Activated T-helper 1 cell treated with anti-CD3 and anti-CD28 coated beads, Interleukin-12 subunit alpha, Interleukin-12 subunit beta, Interleukin-2, Interleukin-4 antibody, amounts not matched to agents 30 ng/mL and 10 ng/mL and 1 ng/mL, durations not matched to agents 14 hours and 24 hours and 36 hours (primary cell): ENCODE results near the gene MEGF8. TPM values are rescaled to one million over a fixed set of nuclear protein-coding genes. Genes with fewer than 3 reads are reported as not detected.

Source experiments
- DNase-seq: peaks from one replicate; pipeline ENCODE4 v3.0.0; 2021; ENCODE audit warnings: low spot score
- H3K27ac Mint-ChIP-seq: one replicate; pipeline ENCODE4 v1.8.0; 2021; ENCODE audit warnings: mild to moderate bottlenecking, mixed read lengths
- H3K27me3 Mint-ChIP-seq: one replicate; pipeline ENCODE4 v1.8.0; 2022; ENCODE audit warnings: mild to moderate bottlenecking, moderate library complexity, mixed read lengths; ENCODE audit not compliant: insufficient read depth
- H3K36me3 Mint-ChIP-seq: one replicate; pipeline ENCODE4 v1.8.0; 2021; ENCODE audit warnings: low read depth, mixed read lengths
- H3K4me1 Mint-ChIP-seq: one replicate; pipeline ENCODE4 v1.8.0; 2021; ENCODE audit warnings: low read depth, mixed read lengths
- H3K4me3 Mint-ChIP-seq: one replicate; pipeline ENCODE4 v1.8.0; 2021; ENCODE audit warnings: mild to moderate bottlenecking, moderate library complexity, mixed read lengths
- H3K9me3 Mint-ChIP-seq: one replicate; pipeline ENCODE4 v1.8.0; 2021; ENCODE audit warnings: mixed read lengths
- intact Hi-C: fragments of 100-400 bp; cut with micrococcal nuclease; formaldehyde crosslinking; loops from one replicate; pipeline ENCODE4 v1.15.1; 2024
- total RNA-seq: library from RNA; stranded (reverse); gene quantifications from 2 replicates; pipeline ENCODE4 v1.2.3, GENCODE V29; 2022

MEGF8 gene
- total RNA-seq, 1 donor from 2014 or later: 7.5 TPM

- intact Hi-C loops: loop anchor here (1.0 to 5.0 kb wide), 3 partner anchors 13 to 343 kb away; partner anchors contain the start of gene ZNF574
- H3K27ac Mint-ChIP-seq: no peak overlapping the region
- no peaks in the 10 kb centered on the region for H3K27me3 Mint-ChIP-seq
- peak; percentile 70 for DNase-seq
- peaks cover 4% of the 10 kb centered on the region for H3K36me3 Mint-ChIP-seq
- H3K9me3 Mint-ChIP-seq: no peaks in the 10 kb centered on the region
- H3K4me1 Mint-ChIP-seq: peaks cover 32% of the 10 kb centered on the region
- peak overlapping the region; percentile 99 for H3K4me3 Mint-ChIP-seq
Measured at GRCh38 chr19:42420055-42420544, 94.7 kb downstream of the MEGF8 start.

DNA sequence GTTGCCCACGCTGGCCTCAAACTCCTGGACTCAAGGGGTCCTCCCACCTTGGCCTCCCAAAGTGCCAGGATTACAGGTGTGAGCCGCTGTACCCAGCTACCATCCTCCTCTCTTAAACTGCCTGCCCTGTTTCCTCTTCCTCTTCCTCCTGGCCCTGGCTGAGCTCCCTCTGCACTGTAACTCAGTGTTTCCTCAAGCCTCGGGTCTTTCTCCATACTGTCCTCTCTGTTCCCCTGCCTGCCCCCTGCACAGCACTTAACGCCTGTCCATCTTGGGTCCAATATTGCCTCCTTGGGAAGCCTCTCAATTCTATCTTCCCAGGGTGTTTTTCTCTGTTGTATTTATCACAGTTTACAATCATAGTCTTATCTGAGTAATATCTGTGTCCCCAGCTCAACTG is 95.7 kb downstream of the MEGF8 start:
- Mint-ChIP-seq H3K27ac (no peak overlapping the region), H3K4me3 (peak overlapping the region; percentile 99), H3K4me1 (peaks cover 32% of the 10 kb centered on the region), H3K36me3 (peaks cover 4% of the 10 kb centered on the region), H3K27me3 (no peaks in the 10 kb centered on the region), H3K9me3 (no peaks in the 10 kb centered on the region)
- intact Hi-C loops: loop anchor here (5.0 kb wide), 2 partner anchors 299 to 344 kb away; partner anchors contain the start of gene ZNF574
- DNase-seq: no peak

DNA sequence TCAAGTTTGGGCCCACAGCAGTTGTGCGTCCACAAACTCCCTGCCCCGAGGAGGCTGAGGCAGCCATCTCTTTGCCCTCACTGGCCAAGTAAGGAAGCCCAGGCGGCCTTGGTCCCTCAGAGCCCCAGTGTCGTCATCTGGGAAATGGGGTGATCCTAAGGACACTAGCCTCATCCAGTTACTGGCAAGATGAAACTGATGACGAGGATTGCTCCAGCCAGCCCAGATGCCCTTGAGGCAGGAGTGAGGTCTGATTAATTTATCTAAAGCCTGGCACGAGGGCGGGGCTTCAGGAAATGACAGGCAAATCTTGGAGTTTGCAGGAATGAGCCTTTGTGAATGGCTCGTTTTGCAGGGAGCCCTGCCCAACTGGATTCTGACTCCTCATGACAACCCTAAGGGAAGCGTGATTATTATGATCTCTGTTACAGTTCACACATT is 96.2 kb downstream of the MEGF8 start:
- Mint-ChIP-seq H3K9me3 (no peaks in the 10 kb centered on the region), H3K4me3 (peak overlapping the region; percentile 99), H3K36me3 (peaks cover 4% of the 10 kb centered on the region), H3K27ac (no peak overlapping the region), H3K27me3 (no peaks in the 10 kb centered on the region), H3K4me1 (peaks cover 32% of the 10 kb centered on the region)
- DNase-seq: no peak
- intact Hi-C loops: loop anchor here (5.0 kb wide), 2 partner anchors 299 to 344 kb away; partner anchors contain the start of gene ZNF574

- Mint-ChIP-seq H3K9me3 (no peaks in the 10 kb centered on the region), H3K4me3 (peak overlapping the region; percentile 99), H3K27ac (peak overlapping the region; percentile 98), H3K4me1 (peaks cover 32% of the 10 kb centered on the region), H3K27me3 (no peaks in the 10 kb centered on the region), H3K36me3 (peaks cover 4% of the 10 kb centered on the region)
- DNase-seq: no peak
- intact Hi-C loops: loop anchor here (5.0 kb wide), 2 partner anchors 300 to 345 kb away; partner anchors contain the start of gene ZNF574
Measured at GRCh38 chr19:42422092-42422900, 96.9 kb downstream of the MEGF8 start.

DNA sequence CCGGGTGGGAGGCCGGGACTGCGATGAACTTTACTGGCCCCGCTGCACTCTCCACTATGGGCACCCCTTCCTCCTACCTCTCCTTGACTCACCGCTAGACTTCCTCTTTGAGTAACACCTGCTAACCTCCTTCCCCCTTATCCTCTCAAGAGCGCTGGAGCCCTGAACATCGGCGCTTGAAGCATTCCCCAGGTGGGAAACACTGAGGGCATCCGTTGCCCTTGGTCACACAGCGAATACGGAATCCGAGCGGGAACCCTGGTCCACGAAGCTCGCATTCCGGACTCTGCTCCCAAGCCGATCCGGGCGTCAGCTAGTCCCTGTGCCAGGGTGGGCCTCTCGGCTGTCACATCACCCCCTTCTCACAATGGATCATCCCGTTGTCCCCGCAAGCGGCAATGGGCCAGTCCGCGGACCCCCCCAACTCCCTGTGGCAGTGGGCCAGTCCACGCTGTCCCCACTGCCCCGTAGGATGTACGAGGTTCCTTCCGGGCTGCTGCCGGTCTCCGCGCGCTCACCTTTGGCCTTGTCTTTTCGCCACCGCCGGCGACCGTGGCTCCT is 97.5 kb downstream of the MEGF8 start:
- H3K4me3 Mint-ChIP-seq: peak overlapping the region; percentile 99
- no peaks in the 10 kb centered on the region for H3K9me3 Mint-ChIP-seq
- intact Hi-C loops: loop anchor here (1.0 to 5.0 kb wide), 9 partner anchors 15 to 346 kb away; partner anchors contain the start of genes CEACAM1, MEGF8, PAFAH1B3 and PRR19
- peaks cover 1% of the 10 kb centered on the region for H3K27me3 Mint-ChIP-seq
- peak; percentile 30 for DNase-seq
- peaks cover 4% of the 10 kb centered on the region for H3K36me3 Mint-ChIP-seq
- H3K27ac Mint-ChIP-seq: peak overlapping the region; percentile 98
- H3K4me1 Mint-ChIP-seq: peaks cover 32% of the 10 kb centered on the region

- Mint-ChIP-seq H3K36me3 (peaks cover 3% of the 10 kb centered on the region), H3K9me3 (no peaks in the 10 kb centered on the region), H3K27me3 (peaks cover 9% of the 10 kb centered on the region), H3K4me3 (peak overlapping the region; percentile 99), H3K27ac (peak overlapping the region; percentile 98), H3K4me1 (peaks cover 32% of the 10 kb centered on the region)
- DNase-seq: peak; percentile 93
- intact Hi-C loops: loop anchor here (1.0 to 5.0 kb wide), 9 partner anchors 15 to 346 kb away; partner anchors contain the start of genes CEACAM1, MEGF8, PAFAH1B3 and PRR19
Measured at GRCh38 chr19:42423462-42424344, 98.3 kb downstream of the MEGF8 start.

GRCh38 chr19:42424345-42424707 is 98.9 kb downstream of the MEGF8 start:
- H3K4me1 Mint-ChIP-seq: peaks cover 32% of the 10 kb centered on the region
- H3K27me3 Mint-ChIP-seq: peaks cover 11% of the 10 kb centered on the region
- H3K27ac Mint-ChIP-seq: peak overlapping the region; percentile 51
- peak overlapping the region; percentile 99 for H3K4me3 Mint-ChIP-seq
- intact Hi-C loops: loop anchor here (5.0 kb wide), 2 partner anchors 302 to 347 kb away; partner anchors contain the start of gene ZNF574
- H3K36me3 Mint-ChIP-seq: peaks cover 2% of the 10 kb centered on the region
- H3K9me3 Mint-ChIP-seq: no peaks in the 10 kb centered on the region
- no peak for DNase-seq

DNA sequence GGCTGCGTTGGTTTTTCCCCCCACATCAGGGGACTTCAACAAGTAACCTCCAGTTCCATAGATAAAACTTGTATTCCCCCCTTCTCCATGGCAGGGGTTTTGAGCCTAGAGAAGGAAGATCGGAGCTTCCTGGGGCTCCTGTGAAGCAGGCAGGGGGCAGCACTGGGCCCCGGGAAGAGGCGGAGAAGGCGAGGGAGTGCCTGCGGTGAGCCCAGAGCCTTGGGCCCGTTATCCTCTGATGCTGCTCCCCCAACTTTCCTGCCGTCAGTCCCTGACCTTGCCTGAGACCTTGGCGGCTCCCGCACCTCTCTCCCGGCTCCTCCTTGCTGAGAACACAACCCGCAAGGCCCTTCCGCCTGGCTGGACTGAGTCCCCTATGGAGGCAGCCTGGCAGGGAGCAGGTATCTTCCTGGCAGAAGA is 99.3 kb downstream of the MEGF8 start:
- Mint-ChIP-seq H3K4me3 (peak overlapping the region; percentile 99), H3K36me3 (peaks cover 2% of the 10 kb centered on the region), H3K27me3 (peaks cover 11% of the 10 kb centered on the region), H3K27ac (peak overlapping the region; percentile 51), H3K4me1 (peaks cover 32% of the 10 kb centered on the region), H3K9me3 (no peaks in the 10 kb centered on the region)
- no peak for DNase-seq
- intact Hi-C loops: loop anchor here (5.0 kb wide), 2 partner anchors 302 to 347 kb away; partner anchors contain the start of gene ZNF574

GRCh38 chr19:42426643-42427042 is 101.2 kb downstream of the MEGF8 start:
- intact Hi-C loops: no loop called here
- Mint-ChIP-seq H3K9me3 (no peaks in the 10 kb centered on the region), H3K36me3 (no peaks in the 10 kb centered on the region), H3K4me1 (peaks cover 14% of the 10 kb centered on the region), H3K27ac (no peak overlapping the region), H3K27me3 (peaks cover 11% of the 10 kb centered on the region), H3K4me3 (no peak overlapping the region)
- no peak for DNase-seq

DNA sequence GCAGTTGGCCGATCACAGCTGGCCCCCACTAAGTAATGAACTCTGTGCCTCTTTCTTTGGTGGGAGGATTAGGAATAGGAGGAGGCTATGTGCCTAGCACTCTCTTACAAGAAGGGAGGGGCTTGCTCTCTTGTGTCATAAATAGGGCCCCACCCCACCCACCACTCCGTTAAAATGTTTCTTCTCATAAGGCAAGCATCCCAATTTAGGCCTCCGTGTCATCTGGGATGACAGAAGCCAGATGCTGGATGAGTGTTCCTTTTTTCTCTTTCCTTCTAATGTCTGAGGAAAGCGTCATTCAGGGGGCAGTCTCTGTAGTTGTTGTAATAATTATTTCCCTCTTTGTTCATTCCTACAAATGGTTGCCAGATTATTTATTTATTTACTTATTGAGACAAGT is 101.9 kb downstream of the MEGF8 start, which contains the start of gene LIPE:
TSS of gene LIPE (minus strand) at position 76 of the 400 bp plus-strand sequence. CDS start 239 bp downstream, outside the sequence.
- Mint-ChIP-seq H3K9me3 (no peaks in the 10 kb centered on the region), H3K27me3 (peaks cover 11% of the 10 kb centered on the region), H3K4me1 (peaks cover 8% of the 10 kb centered on the region), H3K4me3 (no peak within 1 kb of the TSS), H3K36me3 (no peaks in the 10 kb centered on the region), H3K27ac (no peak within 1 kb of the TSS)
- no peak for DNase-seq
- intact Hi-C loops: no loop called here
